CD4-positive, alpha-beta T cell treated with Interleukin-6 at 100 ng/mL for 8 hours (primary cell): ENCODE data around the gene INPP5F.

Source experiments
- DNase-seq: peaks from one replicate; pipeline ENCODE4 v3.0.0-alpha.2; 2020; ENCODE audit warnings: mixed read lengths, low spot score

The INPP5F gene, protein sequence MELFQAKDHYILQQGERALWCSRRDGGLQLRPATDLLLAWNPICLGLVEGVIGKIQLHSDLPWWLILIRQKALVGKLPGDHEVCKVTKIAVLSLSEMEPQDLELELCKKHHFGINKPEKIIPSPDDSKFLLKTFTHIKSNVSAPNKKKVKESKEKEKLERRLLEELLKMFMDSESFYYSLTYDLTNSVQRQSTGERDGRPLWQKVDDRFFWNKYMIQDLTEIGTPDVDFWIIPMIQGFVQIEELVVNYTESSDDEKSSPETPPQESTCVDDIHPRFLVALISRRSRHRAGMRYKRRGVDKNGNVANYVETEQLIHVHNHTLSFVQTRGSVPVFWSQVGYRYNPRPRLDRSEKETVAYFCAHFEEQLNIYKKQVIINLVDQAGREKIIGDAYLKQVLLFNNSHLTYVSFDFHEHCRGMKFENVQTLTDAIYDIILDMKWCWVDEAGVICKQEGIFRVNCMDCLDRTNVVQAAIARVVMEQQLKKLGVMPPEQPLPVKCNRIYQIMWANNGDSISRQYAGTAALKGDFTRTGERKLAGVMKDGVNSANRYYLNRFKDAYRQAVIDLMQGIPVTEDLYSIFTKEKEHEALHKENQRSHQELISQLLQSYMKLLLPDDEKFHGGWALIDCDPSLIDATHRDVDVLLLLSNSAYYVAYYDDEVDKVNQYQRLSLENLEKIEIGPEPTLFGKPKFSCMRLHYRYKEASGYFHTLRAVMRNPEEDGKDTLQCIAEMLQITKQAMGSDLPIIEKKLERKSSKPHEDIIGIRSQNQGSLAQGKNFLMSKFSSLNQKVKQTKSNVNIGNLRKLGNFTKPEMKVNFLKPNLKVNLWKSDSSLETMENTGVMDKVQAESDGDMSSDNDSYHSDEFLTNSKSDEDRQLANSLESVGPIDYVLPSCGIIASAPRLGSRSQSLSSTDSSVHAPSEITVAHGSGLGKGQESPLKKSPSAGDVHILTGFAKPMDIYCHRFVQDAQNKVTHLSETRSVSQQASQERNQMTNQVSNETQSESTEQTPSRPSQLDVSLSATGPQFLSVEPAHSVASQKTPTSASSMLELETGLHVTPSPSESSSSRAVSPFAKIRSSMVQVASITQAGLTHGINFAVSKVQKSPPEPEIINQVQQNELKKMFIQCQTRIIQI

GRCh38 chr10:119725828-119726675 is at the start of gene INPP5F:
INPP5F (plus strand) TSS chr10:119726050; CDS start chr10:119726263, 213 bp downstream.
- DNase-seq = peak; percentile 99

DNA sequence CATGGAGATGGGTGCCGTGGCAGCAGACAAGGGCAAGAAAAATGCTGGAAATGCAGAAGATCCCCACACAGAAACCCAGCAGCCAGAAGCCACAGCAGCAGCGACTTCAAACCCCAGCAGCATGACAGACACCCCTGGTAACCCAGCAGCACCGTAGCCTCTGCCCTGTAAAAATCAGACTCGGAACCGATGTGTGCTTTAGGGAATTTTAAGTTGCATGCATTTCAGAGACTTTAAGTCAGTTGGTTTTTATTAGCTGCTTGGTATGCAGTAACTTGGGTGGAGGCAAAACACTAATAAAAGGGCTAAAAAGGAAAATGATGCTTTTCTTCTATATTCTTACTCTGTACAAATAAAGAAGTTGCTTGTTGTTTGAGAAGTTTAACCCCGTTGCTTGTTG is 48.7 kb upstream of the INPP5F start:
- DNase-seq = no peak

DNA sequence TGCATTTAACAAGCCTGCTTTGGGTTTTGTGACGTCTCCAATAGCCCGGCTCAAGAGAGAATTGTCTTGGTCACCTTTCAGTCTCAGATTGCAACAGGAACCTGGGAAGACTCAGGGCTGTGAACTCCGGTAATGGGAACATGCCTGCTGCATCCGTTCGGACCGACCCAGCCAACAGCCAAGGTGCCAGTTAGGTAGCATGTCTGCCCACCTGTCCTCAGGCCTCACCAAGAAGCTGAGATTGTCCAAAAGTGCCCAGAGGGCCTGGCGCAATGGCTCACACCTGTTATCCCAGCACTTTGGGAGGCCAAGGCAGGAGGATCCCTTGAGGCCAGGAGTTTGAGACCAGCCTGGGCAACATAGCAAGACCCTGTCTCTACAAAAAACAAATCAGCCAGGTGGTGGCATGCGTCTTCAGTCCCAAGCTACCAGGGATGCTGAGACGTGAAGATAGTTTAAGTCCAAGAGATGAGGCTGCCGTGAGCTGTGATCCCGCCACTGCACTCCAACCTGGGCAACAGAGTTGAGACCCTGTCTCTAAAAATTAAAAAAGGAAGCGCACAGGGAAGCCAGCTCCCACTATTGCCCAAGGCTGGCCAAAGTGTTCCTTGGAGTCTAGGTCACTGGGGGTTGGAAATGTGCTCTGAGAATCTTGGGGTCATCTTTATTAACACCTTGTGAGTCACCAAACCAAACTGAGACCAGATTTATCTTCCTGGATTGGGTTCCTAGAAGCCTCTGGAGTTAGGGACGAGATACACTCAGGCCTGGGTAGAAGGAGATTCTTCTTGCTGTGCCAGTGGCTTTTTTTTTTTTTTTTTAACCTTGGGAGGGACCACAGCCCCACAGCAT is 47.7 kb upstream of the INPP5F start:
- no peak for DNase-seq

DNA sequence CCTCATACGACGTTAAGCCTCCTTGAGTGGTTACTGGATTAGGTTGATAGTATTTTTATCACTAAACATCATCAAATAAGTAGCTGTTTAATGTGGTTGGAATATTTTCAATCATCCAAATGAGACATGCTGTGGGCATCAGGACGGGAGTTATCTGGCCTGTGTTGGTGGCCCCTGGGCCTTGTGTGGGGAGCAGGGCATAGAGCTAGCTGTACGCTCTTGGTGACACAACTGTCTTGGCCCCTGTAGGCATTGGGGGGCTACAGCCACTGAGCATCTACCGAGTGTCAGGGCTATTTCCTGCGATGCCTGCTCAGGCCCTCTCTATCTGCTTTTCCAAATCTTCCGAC is 46.4 kb upstream of the INPP5F start:
- no peak for DNase-seq

GRCh38 chr10:119680050-119680449 is 45.8 kb upstream of the INPP5F start:
- DNase-seq = no peak

DNA sequence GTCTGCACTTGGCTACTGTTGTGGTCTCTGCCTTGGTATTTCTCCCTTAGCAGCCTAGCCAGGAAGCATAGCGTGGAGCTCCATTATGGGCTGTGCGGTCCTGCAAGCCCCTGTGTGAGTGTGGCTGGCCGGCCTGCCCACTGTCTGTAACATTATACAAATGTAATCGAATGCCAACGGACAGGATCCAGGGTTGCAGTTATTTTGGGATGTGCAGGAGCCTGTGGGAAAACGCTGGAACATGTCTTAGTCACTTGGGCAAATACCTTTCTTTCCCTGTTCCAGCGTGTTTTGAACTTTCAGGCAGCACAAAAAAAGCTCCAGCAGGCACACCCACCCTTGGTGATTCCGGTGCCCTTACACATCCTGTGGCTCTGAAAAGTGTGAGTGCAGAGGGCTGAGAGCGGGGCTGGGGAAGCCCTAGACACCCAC is 45.2 kb upstream of the INPP5F start:
- no peak for DNase-seq

GRCh38 chr10:119686465-119687191 is 39.2 kb upstream of the INPP5F start:
- peak; percentile 82 for DNase-seq

DNA sequence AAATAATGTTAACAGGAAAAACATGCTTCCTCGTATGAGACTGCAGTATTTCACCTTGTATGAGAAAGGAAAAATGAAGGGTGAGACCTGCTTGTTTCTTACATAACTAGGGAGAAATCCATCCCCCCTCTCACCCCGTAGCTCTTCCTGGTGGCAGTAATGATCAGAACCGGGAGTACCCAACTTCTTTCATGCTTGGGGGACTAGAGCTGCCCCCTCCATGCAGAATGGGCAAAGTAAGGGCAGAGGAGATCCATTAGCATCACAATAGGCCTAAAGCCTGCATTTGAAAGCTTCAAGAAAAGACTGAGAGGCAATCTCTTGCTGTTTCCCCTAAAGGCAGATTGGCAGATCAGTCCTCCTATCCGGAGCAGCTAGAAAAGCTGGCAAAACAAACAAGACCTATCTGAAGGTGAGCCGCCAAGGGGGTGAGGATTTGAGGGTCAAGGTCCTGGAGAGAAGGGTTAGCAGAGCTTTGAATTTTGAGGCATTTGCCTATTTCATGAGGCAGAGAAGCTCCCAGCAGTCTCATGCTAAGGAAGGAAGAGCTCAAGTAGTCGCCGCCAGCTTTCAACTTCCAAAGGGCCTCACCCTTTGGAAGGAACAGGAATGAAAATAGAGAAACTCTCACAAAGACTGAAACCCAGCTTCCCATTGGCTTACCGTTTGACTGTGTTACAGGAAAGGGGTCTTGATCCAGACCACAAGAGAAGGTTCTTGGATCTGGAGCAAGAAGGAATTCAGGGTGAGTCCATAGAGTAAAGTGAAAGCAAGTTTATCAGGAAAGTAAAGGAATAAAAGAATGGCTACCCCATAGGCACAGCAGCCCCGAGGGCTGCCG is 38.4 kb upstream of the INPP5F start:
- no peak for DNase-seq

GRCh38 chr10:119688033-119688508 is 37.8 kb upstream of the INPP5F start:
- no peak for DNase-seq

DNA sequence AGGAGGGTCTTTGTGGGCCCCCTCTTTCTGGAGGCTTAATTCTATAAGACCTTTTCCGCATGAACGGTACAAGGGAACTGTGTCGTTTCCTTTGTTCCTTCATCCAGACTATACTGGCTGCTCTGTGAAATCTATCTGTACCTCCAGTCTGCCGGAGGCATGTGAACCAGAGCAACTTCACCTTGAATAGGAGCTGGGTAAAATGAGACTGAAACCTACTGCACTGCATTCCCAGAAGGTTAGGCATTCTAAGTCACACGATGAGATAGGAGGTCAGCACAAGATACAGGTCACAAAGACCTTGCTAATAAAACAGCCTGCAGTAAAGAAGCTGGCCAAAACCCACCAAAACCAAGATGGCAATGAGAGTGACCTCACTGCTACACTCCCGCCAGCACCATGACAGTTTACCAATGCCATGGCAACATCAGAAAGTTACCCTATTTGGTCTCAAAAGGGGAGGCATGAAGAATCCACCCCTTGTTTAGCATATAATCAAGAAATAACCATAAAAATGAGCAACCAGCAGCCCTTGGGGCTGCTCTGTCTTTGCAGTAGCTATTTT is 36.8 kb upstream of the INPP5F start:
- no peak for DNase-seq

GRCh38 chr10:119691726-119692125 is 34.1 kb upstream of the INPP5F start:
- no peak for DNase-seq

- DNase-seq = no peak
Measured at GRCh38 chr10:119693262-119693957, 32.4 kb upstream of the INPP5F start.

GRCh38 chr10:119694608-119695007 is 31.2 kb upstream of the INPP5F start:
- DNase-seq = no peak

GRCh38 chr10:119700321-119700954 is 25.4 kb upstream of the INPP5F start:
- DNase-seq = no peak

GRCh38 chr10:119701861-119702260 is 24.0 kb upstream of the INPP5F start:
- DNase-seq = no peak

GRCh38 chr10:119702583-119702982 is 23.3 kb upstream of the INPP5F start:
- DNase-seq = no peak

DNA sequence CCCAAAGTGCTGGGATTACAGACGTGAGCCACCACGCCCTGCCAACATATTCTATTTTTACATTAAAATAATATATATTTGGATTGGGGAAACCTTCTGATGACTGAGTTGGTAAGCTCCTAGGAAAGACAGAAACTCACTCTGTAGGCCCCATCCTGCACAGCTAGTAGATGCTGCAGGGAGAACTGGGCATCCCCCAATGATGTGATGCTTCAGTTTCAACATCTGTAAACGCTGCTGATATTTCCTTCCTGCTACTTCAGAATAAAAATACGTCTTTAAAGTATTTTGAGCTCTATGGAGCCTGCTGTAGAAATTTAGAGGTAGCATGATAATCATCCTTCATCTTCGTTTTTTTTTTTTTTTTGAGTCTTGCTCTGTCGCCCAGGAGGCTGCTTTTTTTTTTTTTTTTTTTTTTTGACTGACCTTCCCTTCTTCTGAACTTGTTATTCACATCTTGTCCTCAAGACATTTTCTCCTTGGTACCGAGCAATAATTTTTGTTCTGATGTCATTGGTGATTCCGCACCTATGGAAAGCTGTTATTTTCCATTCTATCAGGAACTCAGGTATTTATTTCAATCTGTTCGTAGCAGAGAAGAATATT is 21.8 kb upstream of the INPP5F start:
- DNase-seq = no peak
